Activated naive CD4-positive, alpha-beta T cell treated with anti-CD3 and anti-CD28 coated beads, Interleukin-2, amount 50 U/mL, for 16 hours (primary cell): ENCODE data around the gene MCC.

Source experiments
- DNase-seq: peaks from one replicate; pipeline ENCODE4 v3.0.0-alpha.2; 2020

MCC gene

GRCh38 chr5:113240032-113240431, 248.2 kb downstream of the MCC start:
- DNase-seq: no peak

- no peak for DNase-seq
Observed at GRCh38 chr5:113237893-113238292, 250.4 kb downstream of the MCC start.

GRCh38 chr5:113236536-113237288, 251.5 kb downstream of the MCC start:
- DNase-seq: no peak

GRCh38 chr5:113235884-113236283, 252.4 kb downstream of the MCC start:
- DNase-seq: no peak

GRCh38 chr5:113234546-113234945, 253.7 kb downstream of the MCC start:
- DNase-seq: no peak

- no peak for DNase-seq
Observed at GRCh38 chr5:113233606-113234005, 254.6 kb downstream of the MCC start.

GRCh38 chr5:113232667-113233066, 255.6 kb downstream of the MCC start:
- no peak for DNase-seq

- no peak for DNase-seq
Observed at GRCh38 chr5:113232221-113232620, 256.0 kb downstream of the MCC start.

GRCh38 chr5:113231653-113232000, 256.6 kb downstream of the MCC start:
- no peak for DNase-seq

- no peak for DNase-seq
Observed at GRCh38 chr5:113230711-113231652, 257.3 kb downstream of the MCC start.

GRCh38 chr5:113227798-113228197, 260.5 kb downstream of the MCC start:
- no peak for DNase-seq

- DNase-seq: no peak
Observed at GRCh38 chr5:113226116-113226736, 262.0 kb downstream of the MCC start.

- no peak for DNase-seq
Observed at GRCh38 chr5:113225259-113225658, 263.0 kb downstream of the MCC start.

GRCh38 chr5:113224605-113225065, 263.6 kb downstream of the MCC start:
- no peak for DNase-seq

- DNase-seq: no peak
Observed at GRCh38 chr5:113223831-113224604, 264.2 kb downstream of the MCC start.

GRCh38 chr5:113223315-113223714, 264.9 kb downstream of the MCC start:
- DNase-seq: no peak

- no peak for DNase-seq
Observed at GRCh38 chr5:113221294-113222176, 266.7 kb downstream of the MCC start.

- no peak for DNase-seq
Observed at GRCh38 chr5:113219695-113220094, 268.6 kb downstream of the MCC start.

- no peak for DNase-seq
Observed at GRCh38 chr5:113218906-113219517, 269.2 kb downstream of the MCC start.

- DNase-seq: no peak
Observed at GRCh38 chr5:113218200-113218599, 270.1 kb downstream of the MCC start.

GRCh38 chr5:113217619-113218184, 270.6 kb downstream of the MCC start:
- no peak for DNase-seq
